PC-9 (cell line): ENCODE measurements around the gene IGF2BP2. TPM values are rescaled to one million over a fixed set of nuclear protein-coding genes. Genes with fewer than 3 reads are reported as not detected.

Experiments used
- BruUV-seq: library from RNA; stranded (reverse); fragments of 400-500 nt; replicated peaks from 2 replicates; lab custom pipeline; 2021; lab: Mats Ljungman, UMichigan
- CTCF ChIA-PET: fragments of 300-600 bp; sonication (Branson Sonifier 250); formaldehyde crosslinking; loops from one replicate; lab custom pipeline; 2022; ENCODE audit warnings: antibody characterized with exemption; lab: Charles Lee
- POLR2A ChIA-PET: fragments of 300-600 bp; sonication (Branson Sonifier 250); formaldehyde crosslinking; loops from one replicate; lab custom pipeline; 2022; ENCODE audit warnings: antibody characterized with exemption; ENCODE audit not compliant: unreplicated experiment; lab: Charles Lee
- DNase-seq, 2 experiments: peaks; one replicate each; pipeline versions ENCODE4 v3.0.0 to v3.0.0-alpha.2; 2015 to 2022; ENCODE audit warnings: mixed read lengths in 1 of 2
- H2AFZ ChIP-seq: fragments of 200-600 bp; sonication (generic); 2 replicates; pipeline ENCODE4 v1.8.1; 2017; ENCODE audit warnings: antibody characterized with exemption
- H3F3A ChIP-seq: fragments of 200-600 bp; sonication (generic); 2 replicates; pipeline ENCODE4 v1.8.1; 2017; ENCODE audit warnings: antibody characterized with exemption, mild to moderate bottlenecking, low read depth; ENCODE audit not compliant: insufficient read depth
- H3K27ac ChIP-seq: fragments of 200-600 bp; sonication (generic); 2 replicates; pipeline ENCODE4 v1.6.1; 2016; ENCODE audit warnings: mixed run types
- H3K27me3 ChIP-seq: fragments of 200-600 bp; sonication (generic); 2 replicates; pipeline ENCODE4 v1.6.1; 2016; ENCODE audit warnings: low read depth, mixed run types; ENCODE audit not compliant: insufficient read depth
- H3K36me3 ChIP-seq: fragments of 200-600 bp; sonication (generic); 2 replicates; pipeline ENCODE4 v1.6.1; 2016; ENCODE audit warnings: low read depth, mixed run types
- H3K4me1 ChIP-seq: fragments of 200-600 bp; sonication (generic); replicated peaks from 2 replicates; pipeline ENCODE4 v1.6.1; 2016; ENCODE audit warnings: mixed run types; ENCODE audit not compliant: insufficient read depth
- H3K4me2 ChIP-seq: fragments of 200-600 bp; sonication (generic); 2 replicates; pipeline ENCODE4 v1.6.1; 2017; ENCODE audit warnings: mixed run types
- H3K4me3 ChIP-seq: fragments of 200-600 bp; sonication (generic); 2 replicates; pipeline ENCODE4 v1.6.1; 2016; ENCODE audit warnings: mixed run types
- H3K79me2 ChIP-seq: fragments of 200-600 bp; sonication (generic); 2 replicates; pipeline ENCODE4 v1.6.1; 2017; ENCODE audit warnings: low read depth, mixed run types
- H3K9me2 ChIP-seq: fragments of 200-600 bp; sonication (generic); 2 replicates; pipeline ENCODE4 v1.8.1; 2017; ENCODE audit warnings: mild to moderate bottlenecking; ENCODE audit not compliant: insufficient read depth
- H3K9me3 ChIP-seq: fragments of 200-600 bp; sonication (generic); 2 replicates; pipeline ENCODE4 v1.8.1; 2016; ENCODE audit warnings: low read depth; ENCODE audit not compliant: insufficient read depth
- H4K20me1 ChIP-seq: fragments of 200-600 bp; sonication (generic); 2 replicates; pipeline ENCODE4 v1.8.1; 2017; ENCODE audit not compliant: insufficient read depth
- EZH2 ChIP-seq: fragments of 200-600 bp; sonication (generic); IDR thresholded peaks from 2 replicates; pipeline ENCODE4 v1.8.0; 2017; ENCODE audit warnings: antibody characterized with exemption, low read depth
- intact Hi-C: fragments of 100-400 bp; cut with micrococcal nuclease; formaldehyde crosslinking; loops from one replicate; pipeline ENCODE4 v1.10.0; 2022; ENCODE audit not compliant: unreplicated experiment
- total RNA-seq: library from RNA; stranded (reverse); gene quantifications from 2 replicates; pipeline ENCODE4 v1.2.3, GENCODE V29; 2021
- TF ChIP-seq, protein P1 (sequence below): fragments of 200-600 bp; sonication (generic); conservative IDR thresholded peaks from 2 replicates; pipeline ENCODE4 v1.6.1; 2017; ENCODE audit warnings: mixed run types, antibody characterized with exemption, mild to moderate bottlenecking, moderate library complexity

The IGF2BP2 gene
- total RNA-seq, 1 experiment from 2014 or later, result 140 TPM

- ChIA-PET CTCF (interaction anchor here (0.6 kb wide), 1 partner anchor 91 kb away, joined by 4 read pairs; no protein-coding TSS in a partner anchor), POLR2A (interaction anchor here (0.6 kb wide), 1 partner anchor 100 kb away, joined by 3 read pairs; no protein-coding TSS in a partner anchor)
- no peaks in the 10 kb centered on the region for H3K4me1 ChIP-seq
- H3K27me3 ChIP-seq, result no peaks in the 10 kb centered on the region
- BruUV-seq, result no TSS peak
- H2AFZ ChIP-seq, result no peak overlapping the region
- H3K9me2 ChIP-seq, result no peaks in the 10 kb centered on the region
- H4K20me1 ChIP-seq, result no peaks in the 10 kb centered on the region
- H3K27ac ChIP-seq, result no peak overlapping the region
- no peak overlapping the region for H3K4me2 ChIP-seq
- intact Hi-C loops, result no loop called here
- TF ChIP-seq, protein P1, sequence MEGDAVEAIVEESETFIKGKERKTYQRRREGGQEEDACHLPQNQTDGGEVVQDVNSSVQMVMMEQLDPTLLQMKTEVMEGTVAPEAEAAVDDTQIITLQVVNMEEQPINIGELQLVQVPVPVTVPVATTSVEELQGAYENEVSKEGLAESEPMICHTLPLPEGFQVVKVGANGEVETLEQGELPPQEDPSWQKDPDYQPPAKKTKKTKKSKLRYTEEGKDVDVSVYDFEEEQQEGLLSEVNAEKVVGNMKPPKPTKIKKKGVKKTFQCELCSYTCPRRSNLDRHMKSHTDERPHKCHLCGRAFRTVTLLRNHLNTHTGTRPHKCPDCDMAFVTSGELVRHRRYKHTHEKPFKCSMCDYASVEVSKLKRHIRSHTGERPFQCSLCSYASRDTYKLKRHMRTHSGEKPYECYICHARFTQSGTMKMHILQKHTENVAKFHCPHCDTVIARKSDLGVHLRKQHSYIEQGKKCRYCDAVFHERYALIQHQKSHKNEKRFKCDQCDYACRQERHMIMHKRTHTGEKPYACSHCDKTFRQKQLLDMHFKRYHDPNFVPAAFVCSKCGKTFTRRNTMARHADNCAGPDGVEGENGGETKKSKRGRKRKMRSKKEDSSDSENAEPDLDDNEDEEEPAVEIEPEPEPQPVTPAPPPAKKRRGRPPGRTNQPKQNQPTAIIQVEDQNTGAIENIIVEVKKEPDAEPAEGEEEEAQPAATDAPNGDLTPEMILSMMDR, result no peak
- TF ChIP-seq EZH2, result no peak
- no peaks in the 10 kb centered on the region for H3K9me3 ChIP-seq
- no peaks in the 10 kb centered on the region for H3K79me2 ChIP-seq
- no peaks in the 10 kb centered on the region for H3K36me3 ChIP-seq
- no peak overlapping the region for H3K4me3 ChIP-seq
- DNase-seq, result no peak
- peaks cover 3% of the 10 kb centered on the region; the same call in 1 of the 2 replicates for H3F3A ChIP-seq
Observed at GRCh38 chr3:185864767-185865166, 39.9 kb upstream of the IGF2BP2 start.

DNA sequence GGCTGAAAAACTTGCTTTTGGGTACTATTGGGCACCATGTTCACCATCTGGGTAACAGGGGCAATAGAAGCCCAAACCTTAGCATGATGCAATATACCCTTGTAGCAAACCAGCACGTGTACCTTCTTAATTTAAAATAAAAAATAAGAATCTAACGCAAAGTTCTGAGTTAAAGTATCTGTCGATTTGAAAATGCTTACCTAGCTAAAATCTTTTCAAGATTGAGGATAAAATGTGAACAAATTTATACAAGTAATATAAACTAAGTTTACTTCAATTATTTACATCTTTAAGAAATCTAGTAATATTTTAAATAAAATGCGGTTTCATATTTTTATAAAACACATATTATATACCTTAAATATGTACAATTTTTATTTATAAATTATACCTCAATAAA is 38.1 kb upstream of the IGF2BP2 start:
- BruUV-seq, result no TSS peak
- Histone ChIP-seq H3K36me3 (no peaks in the 10 kb centered on the region), H3K27ac (no peak overlapping the region), H3F3A (peaks cover 9% of the 10 kb centered on the region; the same call in 1 of the 2 replicates), H3K9me2 (no peaks in the 10 kb centered on the region), H3K79me2 (no peaks in the 10 kb centered on the region), H2AFZ (no peak overlapping the region), H4K20me1 (no peaks in the 10 kb centered on the region), H3K4me1 (no peaks in the 10 kb centered on the region), H3K4me2 (no peak overlapping the region), H3K27me3 (no peaks in the 10 kb centered on the region), H3K4me3 (no peak overlapping the region), H3K9me3 (no peaks in the 10 kb centered on the region)
- TF ChIP-seq, protein P1, result no peak
- no peak for TF ChIP-seq EZH2
- ChIA-PET POLR2A (no interaction called here), CTCF (no interaction called here)
- no peak for DNase-seq
- intact Hi-C loops, result no loop called here

GRCh38 chr3:185859294-185859972 is 34.6 kb upstream of the IGF2BP2 start:
- CTCF ChIA-PET, result interaction anchor here (0.8 kb wide), 1 partner anchor 84 kb away, joined by 3 read pairs; no protein-coding TSS in a partner anchor
- H3K36me3 ChIP-seq, result no peaks in the 10 kb centered on the region

More at GRCh38 chr3:185859294-185859972, 34.6 kb upstream of the IGF2BP2 start:
- Histone ChIP-seq H3K4me2 (no peak overlapping the region), H3K79me2 (no peaks in the 10 kb centered on the region), H3K27me3 (no peaks in the 10 kb centered on the region), H4K20me1 (no peaks in the 10 kb centered on the region), H3K27ac (no peak overlapping the region), H2AFZ (no peak overlapping the region), H3K9me2 (no peaks in the 10 kb centered on the region), H3K9me3 (peaks cover 14% of the 10 kb centered on the region), H3K4me3 (no peak overlapping the region), H3F3A (peaks cover 9% of the 10 kb centered on the region; the same call in 1 of the 2 replicates), H3K4me1 (no peaks in the 10 kb centered on the region)
- no TSS peak for BruUV-seq
- POLR2A ChIA-PET, result interaction anchor here (0.6 to 0.7 kb wide), 4 partner anchors 18 to 710 kb away, joined by 3 to 19 read pairs (median 4); no protein-coding TSS in a partner anchor
- no peak for DNase-seq
- intact Hi-C loops, result no loop called here
- TF ChIP-seq EZH2, result no peak
- TF ChIP-seq, protein P1, result no peak
